Ishikawa (cell line): Measurements from ENCODE around the gene TEX35.

Source experiments
- CEBPB ChIP-seq: IDR thresholded peaks from 2 replicates; pipeline ENCODE4 v1.6.1; 2012
- EP300 ChIP-seq: IDR thresholded peaks from 2 replicates; pipeline ENCODE4 v1.6.1; 2012; ENCODE audit warnings: borderline replicate concordance
- NFIC ChIP-seq: IDR thresholded peaks from 2 replicates; pipeline ENCODE4 v1.6.1; 2012
- RAD21 ChIP-seq: IDR thresholded peaks from 2 replicates; pipeline ENCODE4 v1.6.1; 2012; ENCODE audit warnings: low read depth

GRCh38 chr1:178477841-178478240 is 35.1 kb upstream of the TEX35 start:
- TF ChIP-seq NFIC (no peak), EP300 (no peak), CEBPB (no peak), RAD21 (no peak)
